Kasumi-1 (cell line): Measurements from ENCODE around the gene SCAANT1.
A peak's percentile ranks its signal among the peaks of the same experiment; 100 is the strongest.

Source experiments
- DNase-seq, 2 experiments: peaks; one replicate each; lab custom pipeline; 2025; lab: John Stamatoyannopoulos, UW

Gene SCAANT1

GRCh38 chr3:63863150-63864007 is 48.8 kb downstream of the SCAANT1 start, which contains the start of the genes ATXN7 and THOC7:
ATXN7 (plus strand) TSS chr3:63863867; CDS start chr3:63912599, 48,732 bp downstream.
THOC7 (minus strand) TSS chr3:63863805; CDS start chr3:63863790, 15 bp downstream.
- peak; percentile 21 to 34 for DNase-seq

GRCh38 chr3:63862804-63863149 is 49.4 kb downstream of the SCAANT1 start:
- peak in 1 of 2 experiments; percentile 18 for DNase-seq
